DMS153 treated with DMSO at 0.1 percent for 48 hours (cell line): ENCODE data around the gene RIT2.
"Not testable (repeated sequence)": the region's sequence is repeated elsewhere in the genome, so short reads cannot be mapped to it uniquely, and the experiment has no call there.

ENCODE experiments used
- DNase-seq: peaks from one replicate; lab custom pipeline; 2025; ENCODE audit not compliant: unreplicated experiment; lab: John Stamatoyannopoulos, UW

RIT2 gene

GRCh38 chr18:42778024-42778423 lies 337.5 kb downstream of the RIT2 start:
- no peak for DNase-seq

GRCh38 chr18:42773870-42774269 lies 341.6 kb downstream of the RIT2 start:
- no peak for DNase-seq

DNA sequence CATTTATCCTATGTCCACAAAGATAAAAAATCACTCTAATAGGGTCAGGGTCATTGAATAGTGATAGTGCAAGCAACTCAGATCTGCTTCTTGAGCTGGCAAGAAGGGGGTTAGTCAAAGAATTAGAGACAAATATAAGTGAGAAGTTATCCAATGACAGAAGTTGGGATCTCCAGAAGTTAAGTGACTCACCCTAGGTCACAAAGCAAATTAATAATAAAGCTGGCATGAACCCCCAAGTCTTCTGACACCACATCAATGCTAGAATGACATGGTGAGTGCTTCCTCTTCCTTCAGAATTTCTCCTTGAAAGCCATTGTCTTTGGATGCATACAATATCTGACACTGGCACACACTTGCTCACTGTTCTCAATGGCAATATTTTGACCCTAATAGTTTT lies 343.5 kb downstream of the RIT2 start:
- DNase-seq: no peak

DNA sequence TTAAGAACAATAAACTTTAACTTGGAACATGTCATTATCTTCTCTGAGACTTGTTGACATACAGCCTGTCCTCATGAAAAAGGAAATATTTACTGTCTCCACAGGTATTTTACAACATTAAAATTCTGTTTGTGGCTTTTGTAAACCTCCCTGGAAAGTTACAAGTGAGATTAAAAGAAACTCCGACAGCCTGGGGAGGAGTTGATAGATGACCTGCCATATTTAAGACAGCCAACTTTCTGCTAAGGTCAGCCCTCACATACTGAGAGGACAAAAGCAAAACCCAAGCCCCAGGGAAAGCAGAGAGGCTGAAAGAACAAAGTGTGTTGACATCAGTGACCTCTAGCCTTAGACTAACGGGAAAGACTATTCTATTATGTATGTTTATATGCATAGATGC lies 350.2 kb downstream of the RIT2 start:
- DNase-seq: no peak

- no peak for DNase-seq
Measured at GRCh38 chr18:42760290-42760689, 355.2 kb downstream of the RIT2 start.

DNA sequence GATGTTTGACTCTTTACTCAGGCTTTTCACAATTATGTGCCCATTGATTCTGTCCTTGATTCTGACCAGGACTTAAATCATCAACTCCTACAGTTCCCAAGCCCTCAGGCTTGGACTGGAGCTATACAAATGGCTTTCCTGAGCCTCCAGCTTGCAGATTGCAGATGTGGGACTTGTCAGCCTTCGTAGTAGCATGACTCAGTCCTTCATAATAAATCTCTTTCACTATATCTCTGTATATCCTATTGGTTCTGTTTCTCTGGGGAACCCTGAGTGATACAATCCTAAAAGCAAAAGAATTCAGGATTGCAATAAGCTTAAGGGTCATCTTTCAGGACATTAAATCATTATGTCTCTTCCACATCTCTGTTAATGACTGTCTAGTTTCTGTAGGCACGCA lies 356.6 kb downstream of the RIT2 start:
- DNase-seq: no peak

GRCh38 chr18:42756214-42756613 lies 359.3 kb downstream of the RIT2 start:
- DNase-seq: no peak

GRCh38 chr18:42752916-42753315 lies 362.6 kb downstream of the RIT2 start:
- no peak for DNase-seq

DNA sequence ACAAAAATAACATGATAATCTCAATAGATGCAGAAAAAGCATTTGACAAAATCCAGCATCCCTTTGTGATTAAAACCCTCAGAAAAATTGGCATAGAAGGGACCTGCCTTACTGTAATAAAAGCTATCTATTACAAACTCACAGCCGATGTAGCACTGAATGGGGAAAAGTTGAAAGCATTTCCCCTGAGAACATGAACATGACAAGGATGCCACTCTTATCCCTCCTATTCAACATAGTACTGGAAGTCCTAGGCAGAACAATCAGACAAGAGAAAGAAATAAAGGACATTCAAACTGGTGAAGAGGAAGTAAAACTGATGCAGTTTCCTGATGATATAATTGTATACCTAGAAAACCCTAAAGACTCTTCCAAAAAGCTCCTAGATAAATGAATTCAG lies 368.7 kb downstream of the RIT2 start:
- no peak for DNase-seq

DNA sequence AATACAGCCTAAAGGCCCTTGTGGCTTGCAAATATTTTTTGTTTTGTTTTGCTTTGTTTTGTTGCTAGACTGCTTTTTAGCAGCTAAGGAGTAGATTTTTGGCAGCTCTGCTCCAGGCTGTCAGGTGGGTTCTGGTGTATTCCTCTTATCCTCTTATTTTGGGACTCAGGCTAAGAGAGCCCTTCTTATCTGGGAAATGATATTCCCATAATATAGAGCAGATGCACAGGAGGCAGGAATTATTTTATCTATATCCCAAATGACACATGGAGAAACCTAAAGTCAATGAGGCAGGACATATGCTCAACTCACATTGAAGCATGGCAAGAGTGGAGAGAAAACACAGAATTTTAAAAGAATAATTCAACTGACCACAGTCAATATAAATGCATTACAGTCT lies 369.6 kb downstream of the RIT2 start:
- no peak for DNase-seq

- no peak for DNase-seq
Measured at GRCh38 chr18:42745171-42745570, 370.3 kb downstream of the RIT2 start.

DNA sequence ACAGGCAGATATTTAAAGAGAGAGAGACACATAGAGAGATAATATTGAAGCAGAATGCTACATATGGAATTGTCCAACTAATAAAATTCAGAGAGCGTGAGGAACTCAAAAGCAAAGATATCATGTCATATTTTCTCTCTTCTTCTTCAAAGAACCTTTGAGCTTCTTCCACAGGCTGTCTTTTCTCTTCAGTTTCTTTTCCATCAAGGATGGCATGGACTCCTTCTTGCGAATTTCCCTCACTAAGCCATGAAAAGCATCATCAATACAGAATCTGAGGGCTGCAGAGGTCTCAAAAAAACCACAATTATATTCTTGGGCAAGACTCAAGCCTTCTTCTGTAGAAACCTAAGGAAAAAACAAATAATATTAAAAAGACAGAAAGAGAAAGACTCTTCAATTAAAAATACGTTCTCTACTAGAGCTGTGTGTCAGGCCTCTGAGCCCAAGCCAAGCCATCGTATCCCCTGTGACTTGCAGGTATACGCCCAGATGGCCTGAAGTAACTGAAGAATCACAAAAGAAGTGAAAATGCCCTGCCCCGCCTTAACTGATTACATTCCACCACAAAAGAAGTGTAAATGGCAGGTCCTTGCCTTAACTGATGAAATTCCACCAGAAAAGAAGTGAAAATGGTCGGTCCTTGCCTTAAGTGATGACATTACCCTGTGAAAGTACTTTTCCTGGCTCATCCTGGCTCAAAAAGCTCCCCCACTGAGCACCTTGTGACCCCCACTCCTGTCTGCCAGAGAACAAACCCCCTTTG lies 371.9 kb downstream of the RIT2 start:
- no peak for DNase-seq

- no peak for DNase-seq
Measured at GRCh38 chr18:42742969-42743368, 372.5 kb downstream of the RIT2 start.

- no peak for DNase-seq
Measured at GRCh38 chr18:42742474-42742873, 373.0 kb downstream of the RIT2 start.

DNA sequence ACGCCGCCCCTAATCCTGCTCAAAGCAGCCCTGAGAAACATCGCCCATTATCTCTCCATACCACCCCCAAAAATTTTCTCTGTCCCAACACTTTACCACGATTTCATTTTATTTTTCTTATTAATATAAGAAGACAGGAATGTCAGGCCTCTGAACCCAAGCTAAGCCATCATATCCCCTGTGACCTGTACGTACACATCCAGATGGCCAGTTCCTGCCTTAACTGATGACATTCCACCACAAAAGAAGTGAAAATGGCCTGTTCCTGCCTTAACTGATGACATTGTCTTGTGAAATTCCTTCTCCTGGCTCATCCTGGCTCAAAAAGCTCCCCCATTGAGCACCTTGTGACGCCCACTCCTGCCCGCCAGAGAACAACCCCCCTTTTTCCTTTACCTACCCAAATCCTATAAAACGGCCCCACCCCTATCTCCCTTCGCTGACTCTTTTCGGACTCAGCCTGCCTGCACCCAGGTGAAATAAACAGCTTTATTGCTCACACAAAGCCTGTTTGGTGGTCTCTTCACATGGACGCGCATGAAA lies 373.6 kb downstream of the RIT2 start:
- DNase-seq: not testable (repeated sequence)

DNA sequence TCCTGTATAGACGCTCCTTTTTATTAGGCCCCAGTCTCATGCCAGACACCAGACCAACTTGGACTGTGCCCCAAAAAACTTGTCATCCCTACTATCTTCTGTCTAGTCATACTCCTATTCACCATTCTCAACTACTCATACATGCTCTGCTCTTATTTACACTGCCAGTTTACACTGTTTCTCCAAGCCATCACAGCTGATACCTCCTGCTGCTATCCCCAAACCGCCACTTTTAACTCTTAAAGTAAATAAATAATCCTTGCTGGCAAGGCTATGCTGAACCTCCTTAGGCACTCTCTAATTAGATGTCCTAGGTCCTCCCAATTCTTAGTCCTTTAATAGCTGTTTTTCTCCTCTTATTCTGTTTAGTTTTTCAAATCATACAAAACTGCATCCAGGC lies 374.2 kb downstream of the RIT2 start:
- not testable (repeated sequence) for DNase-seq

DNA sequence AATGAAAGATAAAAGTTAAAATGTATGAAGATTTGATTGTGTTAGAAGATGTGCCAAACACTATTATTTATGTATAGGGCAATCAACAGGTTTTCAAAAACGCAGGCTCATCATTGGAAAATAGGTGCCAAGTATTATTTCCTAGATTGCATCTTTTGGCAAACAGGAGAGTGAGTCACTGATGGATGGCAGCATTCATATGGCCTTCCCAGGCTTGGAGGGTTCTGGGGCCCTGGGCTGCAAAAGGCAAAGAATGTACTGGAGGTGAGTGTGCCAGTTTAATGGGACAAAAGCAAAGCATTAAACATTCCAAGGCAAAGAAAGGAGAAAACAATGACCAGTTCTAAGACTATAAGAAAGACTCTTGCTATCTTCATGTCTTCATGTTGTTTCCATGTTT lies 379.4 kb downstream of the RIT2 start:
- DNase-seq: no peak

DNA sequence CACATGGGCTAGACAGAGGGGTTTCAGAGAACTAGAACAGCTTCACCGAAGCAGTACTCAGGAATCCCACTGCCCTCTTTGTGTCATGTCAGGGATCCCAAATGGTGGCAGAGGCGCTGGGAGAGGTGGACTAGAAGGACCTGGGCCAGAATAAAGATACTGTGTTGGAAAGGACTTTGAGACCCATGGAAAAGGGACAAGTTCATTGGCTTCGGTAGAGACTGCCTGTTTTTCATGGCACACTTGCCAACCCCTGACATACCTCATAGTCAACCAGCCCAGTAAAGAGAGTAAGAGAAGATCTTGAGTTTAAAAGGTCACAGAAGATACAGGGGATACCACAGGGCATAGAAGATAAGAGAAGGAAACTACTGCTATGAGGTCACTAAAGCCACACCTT lies 381.0 kb downstream of the RIT2 start:
- no peak for DNase-seq

GRCh38 chr18:42730272-42730671 lies 385.2 kb downstream of the RIT2 start:
- DNase-seq: no peak

DNA sequence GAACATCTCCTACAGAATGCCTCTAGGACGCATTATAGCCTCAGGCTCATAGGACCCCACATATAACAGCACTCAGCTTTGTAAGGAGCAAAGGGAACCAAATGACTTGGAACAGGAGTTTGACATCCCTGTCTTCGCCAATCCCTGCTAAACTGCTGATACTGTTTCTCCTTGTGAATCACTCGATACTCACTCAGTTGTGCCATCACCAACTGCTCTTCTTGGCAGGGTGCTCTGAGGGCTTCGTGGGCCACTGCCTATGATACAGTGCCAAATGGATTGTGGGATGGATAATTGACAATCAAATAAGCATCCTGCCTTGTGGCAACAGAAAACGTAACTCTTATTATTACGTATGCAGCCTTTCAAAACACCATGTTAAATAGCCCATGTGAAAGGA lies 396.3 kb downstream of the RIT2 start:
- DNase-seq: no peak

DNA sequence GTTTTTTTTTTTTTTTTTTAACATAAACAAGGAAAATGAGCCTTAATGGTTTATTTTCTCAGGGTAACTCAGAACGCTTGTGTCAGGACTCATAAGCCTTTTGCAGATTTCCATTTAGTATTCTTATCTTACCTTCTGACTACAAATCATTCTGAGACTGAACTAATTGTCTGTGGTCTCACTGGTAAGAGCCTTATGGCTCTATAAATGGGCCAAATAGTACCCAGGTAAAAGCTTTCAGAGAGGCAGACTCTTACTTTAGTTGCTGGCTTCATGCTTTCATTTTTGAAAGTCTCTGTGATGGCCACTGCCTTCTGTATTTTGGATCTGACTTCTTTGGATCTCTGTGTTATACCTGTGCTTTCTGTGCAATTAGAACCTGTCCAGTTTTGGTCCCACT lies 403.4 kb downstream of the RIT2 start:
- DNase-seq: no peak

GRCh38 chr18:42707080-42707479 lies 408.4 kb downstream of the RIT2 start:
- no peak for DNase-seq

GRCh38 chr18:42706618-42707017 lies 408.9 kb downstream of the RIT2 start:
- DNase-seq: no peak
